GM12878 (cell line): ENCODE results near the gene CGREF1. TPM values are rescaled to one million over a fixed set of nuclear protein-coding genes. Genes with fewer than 3 reads are reported as not detected.

Source experiments
- ATAC-seq: fragments of 200-7000 bp; cut with Tn5 transposase; 3 replicates; pipeline ENCODE4 v1.9.1; 2020; ENCODE audit warnings: mild to moderate bottlenecking, moderate library complexity
- BruUV-seq: library from RNA; stranded (reverse); fragments of 400-500 nt; replicated peaks from 2 replicates; lab custom pipeline; 2021; lab: Mats Ljungman, UMichigan
- CTCF ChIA-PET: fragments of 300-600 bp; sonication (Branson Sonifier 250); formaldehyde crosslinking; extraction: SDS; loops from one replicate; lab custom pipeline; 2021; ENCODE audit warnings: inconsistent platforms; lab: Yijun Ruan, JAX
- POLR2A ChIA-PET: fragments of 350-600 bp; formaldehyde crosslinking; extraction: SDS; loops from one replicate; lab custom pipeline; 2021; ENCODE audit warnings: inconsistent platforms; lab: Charles Lee
- RAD21 ChIA-PET: fragments of 300-600 bp; sonication (Branson Sonifier 250); formaldehyde crosslinking; loops from one replicate; lab custom pipeline; 2023; ENCODE audit warnings: antibody characterized with exemption; ENCODE audit not compliant: unreplicated experiment; lab: Charles Lee
- SMC1A ChIA-PET: fragments of 300-600 bp; sonication (Branson Sonifier 250); formaldehyde crosslinking; loops from one replicate; lab custom pipeline; 2023; ENCODE audit not compliant: unreplicated experiment, uncharacterized antibody; lab: Charles Lee
- DNase-seq: peaks from one replicate; pipeline ENCODE4 v3.0.0-alpha.2; 2011; ENCODE audit warnings: low read depth, low spot score
- FAIRE-seq: peaks from 3 replicates; lab custom pipeline; 2011; peaks lifted over from hg19 to GRCh38; lab: Jason Lieb, UNC
- H2AFZ ChIP-seq: 2 replicates; pipeline ENCODE4 v1.6.0; 2011; ENCODE audit warnings: low read depth, low read length, control low read depth; ENCODE audit not compliant: control insufficient read depth
- H3K27ac ChIP-seq: 2 replicates; pipeline ENCODE4 v1.5.1; 2011; ENCODE audit warnings: control low read depth; ENCODE audit not compliant: control insufficient read depth, insufficient read depth
- H3K27me3 ChIP-seq, 2 experiments: replicated peaks in 1 of 2; 2 replicates each; pipeline versions ENCODE4 v1.6.0 to v1.6.1; 2011; ENCODE audit warnings: low read length in 1 of 2; ENCODE audit not compliant: control insufficient read depth in 2 of 2, insufficient read depth in 2 of 2
- H3K36me3 ChIP-seq, 2 experiments: 2 replicates each; pipeline ENCODE4 v1.5.1; 2011; ENCODE audit warnings: low read length in 1 of 2; ENCODE audit not compliant: control insufficient read depth in 2 of 2, insufficient read depth in 2 of 2
- H3K4me1 ChIP-seq: 2 replicates; pipeline ENCODE4 v1.6.1; 2011; ENCODE audit warnings: mild to moderate bottlenecking, low read length, moderate library complexity, mixed read lengths; ENCODE audit not compliant: control insufficient read depth, insufficient read depth
- H3K4me2 ChIP-seq: 2 replicates; pipeline ENCODE4 v1.6.0; 2011; ENCODE audit warnings: control low read depth; ENCODE audit not compliant: control insufficient read depth, insufficient read depth
- H3K4me3 ChIP-seq: fragments of 200-600 bp; sonication (generic); 2 replicates; pipeline ENCODE4 v1.5.1; 2016
- H3K79me2 ChIP-seq: 2 replicates; pipeline ENCODE4 v1.6.0; 2011; ENCODE audit warnings: low read length; ENCODE audit not compliant: control insufficient read depth, insufficient read depth
- H3K9ac ChIP-seq: 2 replicates; pipeline ENCODE4 v1.8.0; 2011; ENCODE audit warnings: low read length, control low read depth, mixed read lengths; ENCODE audit not compliant: control insufficient read depth, insufficient read depth
- H3K9me3 ChIP-seq: replicated peaks from 3 replicates; pipeline ENCODE4 v1.5.1; 2011; ENCODE audit warnings: mild to moderate bottlenecking, low read length; ENCODE audit not compliant: control insufficient read depth, insufficient read depth
- H4K20me1 ChIP-seq: 2 replicates; pipeline ENCODE4 v1.6.0; 2011; ENCODE audit not compliant: control insufficient read depth, insufficient read depth
- ETV6 ChIP-seq, 2 experiments: fragments of 450-650 bp in 1 of 2; IDR thresholded peaks in 1 of 2; conservative IDR thresholded peaks in 1 of 2; 2 replicates each; pipeline ENCODE4 v1.6.1; 2014; ENCODE audit warnings: antibody characterized with exemption in 1 of 2, borderline replicate concordance in 1 of 2, low read depth in 1 of 2, mild to moderate bottlenecking in 1 of 2, moderate library complexity in 1 of 2
- HDGF ChIP-seq: fragments of 450-650 bp; IDR thresholded peaks from 2 replicates; pipeline ENCODE4 v1.6.1; 2016; ENCODE audit warnings: antibody characterized with exemption
- MTA2 ChIP-seq: fragments of 450-650 bp; IDR thresholded peaks from 2 replicates; pipeline ENCODE4 v1.6.1; 2016; ENCODE audit warnings: low read depth, mild to moderate bottlenecking, moderate library complexity
- MYB ChIP-seq: fragments of 150-350 bp; IDR thresholded peaks from 2 replicates; pipeline ENCODE4 v1.6.1; 2014; ENCODE audit warnings: mild to moderate bottlenecking, low read depth, low read length, borderline replicate concordance
- MYC ChIP-seq: IDR thresholded peaks from 2 replicates; pipeline ENCODE4 v1.6.1; 2011; ENCODE audit warnings: mild to moderate bottlenecking, low read length, moderate library complexity, inconsistent platforms; ENCODE audit not compliant: insufficient read depth, insufficient replicate concordance, insufficient read length, severe bottlenecking
- NBN ChIP-seq: fragments of 450-650 bp; IDR thresholded peaks from 2 replicates; pipeline ENCODE4 v1.6.1; 2016
- POLR2AphosphoS5 ChIP-seq: IDR thresholded peaks from 2 replicates; pipeline ENCODE4 v1.6.1; 2011; ENCODE audit warnings: mild to moderate bottlenecking, low read length, inconsistent platforms
- SMAD1 ChIP-seq: fragments of 450-650 bp; IDR thresholded peaks from 2 replicates; pipeline ENCODE4 v1.6.1; 2018; ENCODE audit warnings: mild to moderate bottlenecking, low read depth; ENCODE audit not compliant: partially characterized antibody
- SREBF1 ChIP-seq: IDR thresholded peaks from 2 replicates; pipeline ENCODE4 v1.6.1; 2012; ENCODE audit warnings: mild to moderate bottlenecking, low read length
- STAT3 ChIP-seq: IDR thresholded peaks from 2 replicates; pipeline ENCODE4 v1.6.1; 2011; ENCODE audit warnings: low read depth, low read length, improper control_type of control experiment
- WGBS: methylation state at CpG from one replicate; pipeline ENCODE4 v1.1.6; 2016; ENCODE audit warnings: low lambda C conversion rate; ENCODE audit not compliant: insufficient replicate concordance, insufficient coverage; ENCODE audit errors: missing lambda C conversion rate; 5-methylcytosine and 5-hydroxymethylcytosine counted together
- in situ Hi-C: fragments of 300-500 bp; cut with MboI; formaldehyde crosslinking; loops from 9 replicates; pipeline ENCODE4 v1.14.3; 2018; ENCODE audit warnings: mixed read lengths
- intact Hi-C: fragments of 100-400 bp; cut with micrococcal nuclease; formaldehyde crosslinking; loops from one replicate; pipeline ENCODE4 v1.14.2; 2022; ENCODE audit not compliant: unreplicated experiment
- polyA plus RNA-seq, 11 experiments: library from polyadenylated mRNA; depleted of rRNA in 4 of 11; unstranded in 6 of 11; stranded (reverse) in 5 of 11; fragments of >200 nt; fragmentation: Nextera tagmentation in 4 of 11; fragmentation: Illumina TruSeq in 1 of 11; extraction: Ambion mirVana in 4 of 11; extraction: Trizol in 1 of 11; gene quantifications; 1 replicate in 1 of 11; 2 replicates in 10 of 11; pipeline versions ENCODE4 v1.2.1 to v1.2.3, GENCODE V29; 2011 to 2016; ENCODE audit warnings: inconsistent platforms in 2 of 11, missing spikeins in 2 of 11, low read depth in 1 of 11
- total RNA-seq, 4 experiments: library from RNA; depleted of rRNA in 3 of 4; stranded (reverse); fragments of >200 nt in 3 of 4; fragmentation: Illumina TruSeq in 1 of 4; extraction: Trizol in 1 of 4; gene quantifications; 2 replicates each; pipeline versions ENCODE4 v1.2.1 to v1.2.3, GENCODE V29; 2013 to 2021
- TF ChIP-seq, protein P1 (sequence below): IDR thresholded peaks from 2 replicates; pipeline ENCODE4 v1.6.1; 2012; ENCODE audit warnings: mild to moderate bottlenecking, low read depth, low read length

CGREF1 gene
- total and polyA plus RNA-seq, 10 of the 15 experiments (the other 5 are each of a cell fraction or from before 2014, with no cell fraction given) = 0.06 to 0.21 TPM; not detected in 8

DNA sequence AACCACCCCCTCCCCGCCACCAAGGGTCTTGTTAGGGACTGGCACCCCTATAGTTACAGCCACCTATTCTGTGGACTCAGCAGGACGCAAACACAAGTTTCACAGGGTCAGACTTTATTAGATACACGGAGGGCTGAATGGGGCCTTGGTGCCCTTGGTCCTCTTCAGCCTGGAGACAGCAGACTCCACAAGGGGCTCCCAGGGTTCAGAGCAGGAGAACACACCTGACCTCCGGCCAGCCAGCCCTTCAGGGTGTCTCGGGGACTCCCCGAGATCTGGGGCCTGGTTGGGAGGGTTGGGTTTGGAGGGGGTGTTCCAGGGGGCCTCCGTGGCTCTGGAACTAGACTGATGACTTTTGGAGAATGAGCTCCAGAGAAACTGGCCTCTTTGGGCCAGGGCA is 17.8 kb upstream of the CGREF1 start:
- BruUV-seq = no TSS peak
- 56% methylated on average over 7 of the region's 7 CpGs for WGBS
- POLR2A ChIA-PET = no interaction called here
- Histone ChIP-seq H3K79me2 (peaks cover 19% of the 10 kb centered on the region), H3K27me3 (no peaks in the 10 kb centered on the region), H3K4me3 (no peak overlapping the region), H4K20me1 (no peaks in the 10 kb centered on the region), H2AFZ (no peak overlapping the region), H3K27ac (no peak overlapping the region), H3K9ac (no peak overlapping the region), H3K4me1 (peaks cover 8% of the 10 kb centered on the region), H3K9me3 (no peaks in the 10 kb centered on the region), H3K4me2 (no peak overlapping the region), H3K36me3 (peaks cover 2 to 6% of the 10 kb centered on the region in 2 experiments; a peak in 2 of 4 replicates)
- RAD21 ChIA-PET = no interaction called here
- in situ Hi-C loops (no loop called here), intact Hi-C loops (no loop called here)
- SMC1A ChIA-PET = no interaction called here
- CTCF ChIA-PET = no interaction called here
- DNase-seq = no peak
- FAIRE-seq = no peak
- TF ChIP-seq ETV6 (conservative IDR thresholded peaks at IDR 0.05 in 1 of 2, IDR thresholded peaks at IDR 0.05 in 1 of 2; ENCODE audit: borderline replicate concordance in 1 of 2, low read depth in 1 of 2) (no peak), NBN (no peak), HDGF (no peak), STAT3 (no peak), POLR2AphosphoS5 (no peak), MYC (no peak), SMAD1 (no peak), MTA2 (no peak), SREBF1 (no peak), MYB (no peak)
- TF ChIP-seq, protein P1, sequence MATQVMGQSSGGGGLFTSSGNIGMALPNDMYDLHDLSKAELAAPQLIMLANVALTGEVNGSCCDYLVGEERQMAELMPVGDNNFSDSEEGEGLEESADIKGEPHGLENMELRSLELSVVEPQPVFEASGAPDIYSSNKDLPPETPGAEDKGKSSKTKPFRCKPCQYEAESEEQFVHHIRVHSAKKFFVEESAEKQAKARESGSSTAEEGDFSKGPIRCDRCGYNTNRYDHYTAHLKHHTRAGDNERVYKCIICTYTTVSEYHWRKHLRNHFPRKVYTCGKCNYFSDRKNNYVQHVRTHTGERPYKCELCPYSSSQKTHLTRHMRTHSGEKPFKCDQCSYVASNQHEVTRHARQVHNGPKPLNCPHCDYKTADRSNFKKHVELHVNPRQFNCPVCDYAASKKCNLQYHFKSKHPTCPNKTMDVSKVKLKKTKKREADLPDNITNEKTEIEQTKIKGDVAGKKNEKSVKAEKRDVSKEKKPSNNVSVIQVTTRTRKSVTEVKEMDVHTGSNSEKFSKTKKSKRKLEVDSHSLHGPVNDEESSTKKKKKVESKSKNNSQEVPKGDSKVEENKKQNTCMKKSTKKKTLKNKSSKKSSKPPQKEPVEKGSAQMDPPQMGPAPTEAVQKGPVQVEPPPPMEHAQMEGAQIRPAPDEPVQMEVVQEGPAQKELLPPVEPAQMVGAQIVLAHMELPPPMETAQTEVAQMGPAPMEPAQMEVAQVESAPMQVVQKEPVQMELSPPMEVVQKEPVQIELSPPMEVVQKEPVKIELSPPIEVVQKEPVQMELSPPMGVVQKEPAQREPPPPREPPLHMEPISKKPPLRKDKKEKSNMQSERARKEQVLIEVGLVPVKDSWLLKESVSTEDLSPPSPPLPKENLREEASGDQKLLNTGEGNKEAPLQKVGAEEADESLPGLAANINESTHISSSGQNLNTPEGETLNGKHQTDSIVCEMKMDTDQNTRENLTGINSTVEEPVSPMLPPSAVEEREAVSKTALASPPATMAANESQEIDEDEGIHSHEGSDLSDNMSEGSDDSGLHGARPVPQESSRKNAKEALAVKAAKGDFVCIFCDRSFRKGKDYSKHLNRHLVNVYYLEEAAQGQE = no peak
- no peak for ATAC-seq
